GM12892 (cell line): ENCODE measurements around the gene NEBL. TPM values are rescaled to one million over a fixed set of nuclear protein-coding genes. Genes with fewer than 3 reads are reported as not detected.
"Not testable (repeated sequence)": the region's sequence is repeated elsewhere in the genome, so short reads cannot be mapped to it uniquely, and the experiment has no call there.

Experiments used
- DNase-seq: peaks from one replicate; pipeline ENCODE4 v3.0.0; 2011; ENCODE audit not compliant: insufficient read length
- FAIRE-seq: peaks from 2 replicates; lab custom pipeline; 2011; peaks lifted over from hg19 to GRCh38; lab: Jason Lieb, UNC
- POLR2A ChIP-seq: IDR thresholded peaks from 2 replicates; pipeline ENCODE4 v1.6.1; 2011; ENCODE audit warnings: low read depth, low read length, control low read depth
- POLR2AphosphoS5 ChIP-seq: IDR thresholded peaks from 2 replicates; pipeline ENCODE4 v1.6.1; 2011; ENCODE audit warnings: low read depth, low read length, control low read depth
- TAF1 ChIP-seq: IDR thresholded peaks from 2 replicates; pipeline ENCODE4 v1.6.1; 2011; ENCODE audit warnings: low read depth, mild to moderate bottlenecking, control low read depth, low read length, borderline replicate concordance
- polyA plus RNA-seq: library from polyadenylated mRNA; unstranded; fragments of >200 nt; gene quantifications from one replicate; pipeline ENCODE4 v1.2.1, GENCODE V29; 2012; ENCODE audit warnings: missing spikeins, inconsistent platforms; ENCODE audit not compliant: missing spikeins

The NEBL gene, protein sequence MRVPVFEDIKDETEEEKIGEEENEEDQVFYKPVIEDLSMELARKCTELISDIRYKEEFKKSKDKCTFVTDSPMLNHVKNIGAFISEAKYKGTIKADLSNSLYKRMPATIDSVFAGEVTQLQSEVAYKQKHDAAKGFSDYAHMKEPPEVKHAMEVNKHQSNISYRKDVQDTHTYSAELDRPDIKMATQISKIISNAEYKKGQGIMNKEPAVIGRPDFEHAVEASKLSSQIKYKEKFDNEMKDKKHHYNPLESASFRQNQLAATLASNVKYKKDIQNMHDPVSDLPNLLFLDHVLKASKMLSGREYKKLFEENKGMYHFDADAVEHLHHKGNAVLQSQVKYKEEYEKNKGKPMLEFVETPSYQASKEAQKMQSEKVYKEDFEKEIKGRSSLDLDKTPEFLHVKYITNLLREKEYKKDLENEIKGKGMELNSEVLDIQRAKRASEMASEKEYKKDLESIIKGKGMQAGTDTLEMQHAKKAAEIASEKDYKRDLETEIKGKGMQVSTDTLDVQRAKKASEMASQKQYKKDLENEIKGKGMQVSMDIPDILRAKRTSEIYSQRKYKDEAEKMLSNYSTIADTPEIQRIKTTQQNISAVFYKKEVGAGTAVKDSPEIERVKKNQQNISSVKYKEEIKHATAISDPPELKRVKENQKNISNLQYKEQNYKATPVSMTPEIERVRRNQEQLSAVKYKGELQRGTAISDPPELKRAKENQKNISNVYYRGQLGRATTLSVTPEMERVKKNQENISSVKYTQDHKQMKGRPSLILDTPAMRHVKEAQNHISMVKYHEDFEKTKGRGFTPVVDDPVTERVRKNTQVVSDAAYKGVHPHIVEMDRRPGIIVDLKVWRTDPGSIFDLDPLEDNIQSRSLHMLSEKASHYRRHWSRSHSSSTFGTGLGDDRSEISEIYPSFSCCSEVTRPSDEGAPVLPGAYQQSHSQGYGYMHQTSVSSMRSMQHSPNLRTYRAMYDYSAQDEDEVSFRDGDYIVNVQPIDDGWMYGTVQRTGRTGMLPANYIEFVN
- not detected for polyA plus RNA-seq

- TF ChIP-seq POLR2A (no peak), POLR2AphosphoS5 (no peak), TAF1 (no peak)
- FAIRE-seq: no peak
- DNase-seq: no peak
These were observed at the start of gene NEBL for GRCh38 chr10:20897146-20897825. NEBL (minus strand) TSS chr10:20897311; CDS start chr10:20897205, 106 bp downstream.

- TF ChIP-seq TAF1 (no peak), POLR2A (no peak), POLR2AphosphoS5 (no peak)
- DNase-seq (no peak), FAIRE-seq (no peak)
These were observed 48.6 kb upstream of the NEBL start for GRCh38 chr10:20945546-20946332.

GRCh38 chr10:20944789-20945502, 47.8 kb upstream of the NEBL start:
- FAIRE-seq (no peak), DNase-seq (no peak)
- no peak for TF ChIP-seq POLR2A
- no peak for TF ChIP-seq TAF1
- no peak for TF ChIP-seq POLR2AphosphoS5

DNA sequence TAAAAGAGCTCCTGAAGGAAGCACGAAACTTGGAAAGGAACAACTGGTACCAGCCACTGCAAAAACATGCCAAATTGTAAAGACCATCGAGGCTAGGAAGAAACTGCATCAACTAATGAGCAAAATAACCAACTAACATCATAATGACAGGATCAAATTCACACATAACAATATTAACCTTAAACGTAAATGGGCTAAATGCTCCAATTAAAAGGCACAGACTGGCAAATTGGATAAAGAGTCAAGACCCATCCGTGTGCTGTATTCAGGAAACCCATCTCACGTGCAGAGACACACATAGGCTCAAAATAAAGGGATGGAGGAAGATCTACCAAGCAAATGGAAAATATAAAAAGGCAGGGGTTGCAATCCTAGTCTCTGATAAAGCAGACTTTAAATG, 42.3 kb upstream of the NEBL start:
- not testable (repeated sequence) for FAIRE-seq, DNase-seq

DNA sequence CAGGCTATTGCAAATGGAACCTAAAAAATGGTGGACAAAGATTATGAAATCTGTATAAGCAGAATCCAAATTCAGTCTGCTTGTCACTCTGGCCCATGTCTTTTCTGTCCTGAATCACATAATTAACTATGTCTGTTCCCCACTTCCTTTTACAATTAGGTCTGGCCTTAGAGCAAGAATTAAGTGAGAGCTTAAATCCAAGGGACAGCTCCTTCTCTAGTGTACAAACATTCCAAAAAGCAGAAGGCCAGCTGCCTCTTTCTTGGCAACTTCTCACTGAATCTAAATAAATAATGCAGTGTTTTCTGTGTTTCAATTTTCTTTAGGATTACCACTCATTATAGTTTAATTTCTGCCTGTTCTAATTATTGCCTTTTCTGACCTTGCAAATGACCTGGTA, 39.3 kb upstream of the NEBL start:
- DNase-seq (no peak), FAIRE-seq (no peak)
- TF ChIP-seq TAF1 (no peak), POLR2AphosphoS5 (no peak), POLR2A (no peak)

- TF ChIP-seq POLR2AphosphoS5 (no peak), TAF1 (no peak), POLR2A (no peak)
- no peak for DNase-seq
- no peak for FAIRE-seq
These were observed 38.8 kb upstream of the NEBL start for GRCh38 chr10:20935931-20936330.

DNA sequence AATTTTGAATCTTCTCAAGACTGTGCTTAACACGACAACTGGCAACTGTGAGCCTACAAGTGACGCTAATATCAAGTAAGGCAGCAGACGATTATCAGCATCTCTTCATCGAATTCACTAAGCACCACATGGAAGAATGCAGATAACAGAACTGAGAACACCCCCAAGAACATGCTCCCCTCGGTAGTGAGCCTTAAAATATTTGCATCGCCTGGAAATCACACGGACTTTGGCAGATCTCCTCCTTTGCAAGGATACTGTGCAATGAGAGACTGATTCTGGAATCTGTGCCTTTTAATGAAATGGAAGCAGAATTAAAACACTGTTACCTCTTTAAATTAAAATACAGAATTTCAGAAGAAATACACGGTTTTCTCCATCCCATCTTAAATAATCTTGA, 38.2 kb upstream of the NEBL start:
- FAIRE-seq: no peak
- no peak for TF ChIP-seq POLR2A
- TF ChIP-seq POLR2AphosphoS5: no peak
- no peak for TF ChIP-seq TAF1
- DNase-seq: no peak

GRCh38 chr10:20933705-20934104, 36.6 kb upstream of the NEBL start:
- no peak for FAIRE-seq
- TF ChIP-seq POLR2A: no peak
- TF ChIP-seq TAF1: no peak
- no peak for TF ChIP-seq POLR2AphosphoS5
- no peak for DNase-seq

- TF ChIP-seq POLR2A (no peak), POLR2AphosphoS5 (no peak), TAF1 (no peak)
- DNase-seq (no peak), FAIRE-seq (no peak)
These were observed 35.6 kb upstream of the NEBL start for GRCh38 chr10:20932606-20933126.

DNA sequence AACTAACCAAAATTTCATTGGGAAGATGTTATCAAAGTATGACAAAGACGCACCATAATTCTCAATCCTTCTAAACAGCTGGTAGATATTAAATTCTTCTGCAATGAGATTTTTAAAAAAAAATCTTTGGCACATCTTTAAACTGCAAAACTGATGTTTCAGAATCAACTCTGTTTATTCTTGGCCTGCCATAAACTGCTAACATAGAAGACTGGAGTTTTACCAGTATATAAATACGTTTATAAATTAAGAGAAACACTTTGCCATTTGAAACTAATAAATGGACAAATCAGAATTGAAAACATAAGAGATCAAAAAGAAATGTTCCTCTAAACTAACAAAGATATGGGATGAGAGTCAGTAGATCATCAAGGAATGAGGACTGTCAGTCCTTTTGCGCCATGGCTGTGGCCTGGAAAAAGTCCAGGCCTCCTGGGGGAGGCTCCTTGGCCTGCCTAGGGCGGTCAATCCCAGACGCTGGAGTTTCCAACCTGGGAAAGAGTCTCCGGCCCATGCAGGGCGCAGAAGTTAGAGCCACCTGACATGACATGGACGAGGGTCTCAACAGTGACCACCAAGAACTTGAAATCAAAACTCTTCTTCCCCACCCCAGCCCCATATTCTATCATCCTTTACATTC, 34.2 kb upstream of the NEBL start:
- TF ChIP-seq TAF1 (no peak), POLR2A (no peak), POLR2AphosphoS5 (no peak)
- FAIRE-seq (no peak), DNase-seq (no peak)

- FAIRE-seq (no peak), DNase-seq (no peak)
- TF ChIP-seq TAF1 (no peak), POLR2A (no peak), POLR2AphosphoS5 (no peak)
These were observed 30.3 kb upstream of the NEBL start for GRCh38 chr10:20927456-20927855.
